Measurements from ENCODE around the gene IFT20.

DNA sequence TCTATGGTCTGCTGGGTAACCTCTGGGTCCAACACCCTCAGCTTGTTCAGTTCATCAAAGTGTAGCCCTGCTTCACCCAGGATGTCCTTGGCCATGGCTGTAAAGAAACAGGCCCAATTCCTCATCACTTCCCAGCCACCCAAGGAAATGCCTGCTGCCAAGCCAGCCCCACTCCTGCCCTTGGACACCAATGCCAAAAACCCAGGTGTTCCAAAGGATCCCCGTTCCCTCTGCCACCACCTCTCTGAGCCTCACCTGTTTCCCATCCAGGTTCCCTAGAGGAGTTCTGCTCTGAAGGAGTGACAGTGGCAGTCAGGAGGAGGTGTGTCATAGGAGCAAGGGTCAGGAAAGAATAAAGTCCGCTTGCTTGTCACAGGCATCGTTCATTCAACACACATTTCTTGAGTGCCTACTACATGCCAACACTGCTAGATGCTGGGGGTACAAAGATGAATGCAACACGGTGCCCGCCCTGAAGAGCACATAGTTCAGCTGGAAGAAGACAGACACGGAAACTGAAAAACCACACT, 3.3 kb downstream of the IFT20 start:
- TF ChIP-seq, protein P1, sequence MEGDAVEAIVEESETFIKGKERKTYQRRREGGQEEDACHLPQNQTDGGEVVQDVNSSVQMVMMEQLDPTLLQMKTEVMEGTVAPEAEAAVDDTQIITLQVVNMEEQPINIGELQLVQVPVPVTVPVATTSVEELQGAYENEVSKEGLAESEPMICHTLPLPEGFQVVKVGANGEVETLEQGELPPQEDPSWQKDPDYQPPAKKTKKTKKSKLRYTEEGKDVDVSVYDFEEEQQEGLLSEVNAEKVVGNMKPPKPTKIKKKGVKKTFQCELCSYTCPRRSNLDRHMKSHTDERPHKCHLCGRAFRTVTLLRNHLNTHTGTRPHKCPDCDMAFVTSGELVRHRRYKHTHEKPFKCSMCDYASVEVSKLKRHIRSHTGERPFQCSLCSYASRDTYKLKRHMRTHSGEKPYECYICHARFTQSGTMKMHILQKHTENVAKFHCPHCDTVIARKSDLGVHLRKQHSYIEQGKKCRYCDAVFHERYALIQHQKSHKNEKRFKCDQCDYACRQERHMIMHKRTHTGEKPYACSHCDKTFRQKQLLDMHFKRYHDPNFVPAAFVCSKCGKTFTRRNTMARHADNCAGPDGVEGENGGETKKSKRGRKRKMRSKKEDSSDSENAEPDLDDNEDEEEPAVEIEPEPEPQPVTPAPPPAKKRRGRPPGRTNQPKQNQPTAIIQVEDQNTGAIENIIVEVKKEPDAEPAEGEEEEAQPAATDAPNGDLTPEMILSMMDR (IDR thresholded peaks at IDR 0.05), result no peak
- TF ChIP-seq POLR2A (IDR thresholded peaks at IDR 0.05), result no peak
